HepG2 (cell line): ENCODE measurements around the gene AAMP. TPM values are rescaled to one million over a fixed set of nuclear protein-coding genes. Genes with fewer than 3 reads are reported as not detected.

Experiments used
- EEA1 ChIP-seq: sonication (generic); formaldehyde crosslinking; IDR thresholded peaks from 2 replicates; pipeline ENCODE4 v1.5.1; 2020; ENCODE audit warnings: mild to moderate bottlenecking, missing genetic modification reagents, borderline replicate concordance
- MYNN ChIP-seq: sonication (generic); formaldehyde crosslinking; IDR thresholded peaks from 2 replicates; pipeline ENCODE4 v1.4.0; 2020; ENCODE audit warnings: mild to moderate bottlenecking, low read depth, missing genetic modification reagents
- SNAPC2 ChIP-seq: sonication (generic); formaldehyde crosslinking; IDR thresholded peaks from 2 replicates; pipeline ENCODE4 v1.8.1; 2022; ENCODE audit warnings: mild to moderate bottlenecking, missing genetic modification reagents
- UBTF ChIP-seq: sonication (generic); formaldehyde crosslinking; IDR thresholded peaks from 2 replicates; pipeline ENCODE4 v1.4.0; 2020; ENCODE audit warnings: mild to moderate bottlenecking, missing genetic modification reagents
- ZBTB37 ChIP-seq: sonication (generic); formaldehyde crosslinking; IDR thresholded peaks from 2 replicates; pipeline ENCODE4 v1.4.0; 2020; ENCODE audit warnings: mild to moderate bottlenecking, missing genetic modification reagents
- ZNF350 ChIP-seq: sonication (generic); formaldehyde crosslinking; IDR thresholded peaks from 2 replicates; pipeline ENCODE4 v1.4.0; 2020; ENCODE audit warnings: mild to moderate bottlenecking, low read depth, missing genetic modification reagents, borderline replicate concordance
- ZNF430 ChIP-seq: sonication (generic); formaldehyde crosslinking; IDR thresholded peaks from 2 replicates; pipeline ENCODE4 v1.9.0; 2021; ENCODE audit warnings: mild to moderate bottlenecking, missing genetic modification reagents
- ZNF646 ChIP-seq: sonication (generic); formaldehyde crosslinking; IDR thresholded peaks from 2 replicates; pipeline ENCODE4 v1.9.0; 2021; ENCODE audit warnings: mild to moderate bottlenecking, missing genetic modification reagents
- ZNF670 ChIP-seq: sonication (generic); formaldehyde crosslinking; IDR thresholded peaks from 2 replicates; pipeline ENCODE4 v1.8.0; 2022; ENCODE audit warnings: mild to moderate bottlenecking, missing genetic modification reagents, borderline replicate concordance
- ZNF687 ChIP-seq: sonication (generic); formaldehyde crosslinking; IDR thresholded peaks from 2 replicates; pipeline ENCODE4 v1.5.1; 2020; ENCODE audit warnings: mild to moderate bottlenecking, missing genetic modification reagents, moderate library complexity
- polyA plus RNA-seq, 8 experiments: library from polyadenylated mRNA; depleted of rRNA in 3 of 8; stranded (reverse) in 7 of 8; unstranded in 1 of 8; fragments of >200 nt; fragmentation: Illumina TruSeq in 4 of 8; extraction: Trizol in 4 of 8; gene quantifications; 2 replicates each; pipeline versions ENCODE4 v1.2.1 to v1.2.3, GENCODE V29; 2011 to 2016; ENCODE audit warnings: low read depth in 4 of 8, missing spikeins in 1 of 8, mixed read lengths in 1 of 8; ENCODE audit not compliant: insufficient read depth in 1 of 8
- total RNA-seq, 5 experiments: library from RNA; depleted of rRNA; stranded (reverse); fragments of >200 nt; fragmentation: Illumina TruSeq; extraction: Trizol; gene quantifications; 2 replicates each; pipeline ENCODE4 v1.2.3, GENCODE V29; 2016; ENCODE audit warnings: low read depth in 1 of 5

AAMP gene
- total and polyA plus RNA-seq, 2 of the 13 experiments (the other 11 are each of a cell fraction or from before 2014, with no cell fraction given), result 110 to 186 TPM

- no peak for TF ChIP-seq ZNF646 (CRISPR knock-in tag)
- 0 out of 2 replicates have a peak, but pooled peaks have one; percentile 32 for TF ChIP-seq ZNF350
- no peak for TF ChIP-seq ZNF670 (CRISPR knock-in tag)
- TF ChIP-seq EEA1 (CRISPR knock-in tag), result peak; percentile 40; the same call in 1 of the 2 replicates
- TF ChIP-seq SNAPC2 (CRISPR knock-in tag), result 0 out of 2 replicates have a peak, but pooled peaks have one; percentile 1
- TF ChIP-seq MYNN (CRISPR knock-in tag), result 0 out of 2 replicates have a peak, but pooled peaks have one; percentile 67
- TF ChIP-seq ZNF687, result peak; percentile 36; the same call in 1 of the 2 replicates
- TF ChIP-seq ZBTB37 (CRISPR knock-in tag), result 0 out of 2 replicates have a peak, but pooled peaks have one; percentile 36
- peak; percentile 30; the same call in 1 of the 2 replicates for TF ChIP-seq UBTF
- TF ChIP-seq ZNF430 (CRISPR knock-in tag), result 0 out of 2 replicates have a peak, but pooled peaks have one; percentile 10
Observed at GRCh38 chr2:218290316-218291261, 20.7 kb upstream of the AAMP start (continued).
